Naive thymus-derived CD8-positive, alpha-beta T cell (primary cell): Measurements from ENCODE around the gene U2AF1. TPM values are rescaled to one million over a fixed set of nuclear protein-coding genes. Genes with fewer than 3 reads are reported as not detected.

ENCODE experiments used
- polyA plus RNA-seq, 3 donors: library from polyadenylated mRNA; unstranded; fragments of 300-500 nt; fragmentation: Illumina TruSeq; gene quantifications; one replicate each; pipeline ENCODE4 v1.2.3, GENCODE V29; 2021
- total RNA-seq, 8 experiments: library from RNA in 2 of 8; stranded (reverse) in 2 of 8; gene quantifications; one replicate each; pipeline ENCODE4 v1.2.3 and lab custom pipeline; 2021 to 2026

Gene U2AF1
- total and polyA plus RNA-seq, 5 experiments from 2014 or later = 33.3 to 83.0 (median 53.6) TPM

Other genes starting within 250 kb of the U2AF1 start
- 10 to 100 TPM; 30.0 to 32.6 TPM for gene WDR4, start 228.0 kb downstream of the U2AF1 start, total RNA-seq
- 1 to 10 TPM; 6.9 to 9.9 (median 9.3) TPM for gene WDR4, start 228.0 kb downstream of the U2AF1 start, polyA plus RNA-seq
- gene NDUFV3, start 214.3 kb downstream of the U2AF1 start, total RNA-seq = 10 to 100 TPM; 35.9 to 37.1 TPM
- gene NDUFV3, start 214.3 kb downstream of the U2AF1 start, polyA plus RNA-seq = 10 to 100 TPM; 10.2 to 27.2 (median 23.0) TPM
- under 1 TPM; 0.13 to 0.30 TPM for gene ERVH48-1, start 181.9 kb downstream of the U2AF1 start, total RNA-seq
- gene ERVH48-1, start 181.9 kb downstream of the U2AF1 start, polyA plus RNA-seq = under 1 TPM in 1 of 3 donors, not detected in 2; 0.10 TPM
- 10 to 100 TPM; 18.6 to 20.8 TPM for gene PKNOX1, start 133.0 kb downstream of the U2AF1 start, total RNA-seq
- 10 to 100 TPM; 16.2 to 18.6 (median 17.9) TPM for gene PKNOX1, start 133.0 kb downstream of the U2AF1 start, polyA plus RNA-seq
- gene CBS, start 31.7 kb downstream of the U2AF1 start, total RNA-seq = under 1 TPM; 0.18 to 0.80 TPM
- gene CBS, start 31.7 kb downstream of the U2AF1 start, polyA plus RNA-seq = under 1 TPM in 1 of 3 donors, not detected in 2; 0.09 TPM
- gene CRYAA, start 61.4 kb upstream of the U2AF1 start, total RNA-seq = not detected
- gene CRYAA, start 61.4 kb upstream of the U2AF1 start, polyA plus RNA-seq = not detected